Activated CD4-positive, alpha-beta T cell treated with anti-CD3 and anti-CD28 coated beads, Interleukin-2, amount 50 U/mL, for 16 hours (primary cell): ENCODE data around the gene PPP1CC.
A peak's percentile ranks its signal among the peaks of the same experiment; 100 is the strongest.
"Not testable (repeated sequence)": the region's sequence is repeated elsewhere in the genome, so short reads cannot be mapped to it uniquely, and the experiment has no call there.

ENCODE experiments used
- DNase-seq: peaks from one replicate; pipeline ENCODE4 v3.0.0-alpha.2; 2020

The PPP1CC gene

GRCh38 chr12:110742718-110743570, at the start of gene PPP1CC:
Gene PPP1CC, minus strand, starts transcription at chr12:110742891. Its CDS starts 184 bp downstream, at chr12:110742707.
- peak; percentile 94 for DNase-seq

- DNase-seq: no peak
Observed at GRCh38 chr12:110791589-110791988, 48.9 kb upstream of the PPP1CC start.

- no peak for DNase-seq
Observed at GRCh38 chr12:110790301-110790700, 47.6 kb upstream of the PPP1CC start.

GRCh38 chr12:110786012-110786411, 43.3 kb upstream of the PPP1CC start:
- DNase-seq: no peak

GRCh38 chr12:110785240-110785639, 42.5 kb upstream of the PPP1CC start:
- DNase-seq: no peak

- DNase-seq: no peak
Observed at GRCh38 chr12:110782922-110783321, 40.2 kb upstream of the PPP1CC start.

- no peak for DNase-seq
Observed at GRCh38 chr12:110782094-110782493, 39.4 kb upstream of the PPP1CC start.

GRCh38 chr12:110780448-110780847, 37.8 kb upstream of the PPP1CC start:
- DNase-seq: peak; percentile 58

- DNase-seq: no peak
Observed at GRCh38 chr12:110778833-110779577, 36.3 kb upstream of the PPP1CC start.

GRCh38 chr12:110776410-110776809, 33.7 kb upstream of the PPP1CC start:
- DNase-seq: peak; percentile 83

GRCh38 chr12:110775997-110776396, 33.3 kb upstream of the PPP1CC start:
- no peak for DNase-seq

GRCh38 chr12:110774824-110775223, 32.1 kb upstream of the PPP1CC start:
- no peak for DNase-seq

- no peak for DNase-seq
Observed at GRCh38 chr12:110768960-110769359, 26.3 kb upstream of the PPP1CC start.

- no peak for DNase-seq
Observed at GRCh38 chr12:110767863-110768262, 25.2 kb upstream of the PPP1CC start.

- DNase-seq: no peak
Observed at GRCh38 chr12:110766311-110767154, 23.8 kb upstream of the PPP1CC start.

- DNase-seq: not testable (repeated sequence)
Observed at GRCh38 chr12:110765572-110765971, 22.9 kb upstream of the PPP1CC start.

- DNase-seq: no peak
Observed at GRCh38 chr12:110765111-110765510, 22.4 kb upstream of the PPP1CC start.

GRCh38 chr12:110763583-110763982, 20.9 kb upstream of the PPP1CC start:
- DNase-seq: no peak

- DNase-seq: no peak
Observed at GRCh38 chr12:110762891-110763290, 20.2 kb upstream of the PPP1CC start.

- no peak for DNase-seq
Observed at GRCh38 chr12:110760204-110760609, 17.5 kb upstream of the PPP1CC start.

- no peak for DNase-seq
Observed at GRCh38 chr12:110758922-110759321, 16.2 kb upstream of the PPP1CC start.

GRCh38 chr12:110756611-110757010, 13.9 kb upstream of the PPP1CC start:
- no peak for DNase-seq
